Natural killer cell (primary cell): ENCODE results near the gene TSPAN33. TPM values are rescaled to one million over a fixed set of nuclear protein-coding genes. Genes with fewer than 3 reads are reported as not detected.
A peak's percentile ranks its signal among the peaks of the same experiment; 100 is the strongest.

Experiments
- ATAC-seq, 3 donors: fragments of 150-1000 bp in 2 of 3; fragments of 200-7000 bp in 1 of 3; cut with Tn5 transposase; 1 replicate in 1 of 3; 2 replicates in 2 of 3; pipeline ENCODE4 v1.10.0; 2021; ENCODE audit warnings: mild to moderate bottlenecking in 2 of 3, moderate library complexity in 2 of 3
- DNase-seq, 2 donors: peaks; one replicate each; pipeline versions ENCODE4 v3.0.0 to v3.0.0-alpha.2; 2013 to 2021; ENCODE audit warnings: mixed read lengths in 1 of 2
- H3K27ac ChIP-seq: one replicate; pipeline ENCODE4 v1.5.1; 2013; ENCODE audit warnings: mild to moderate bottlenecking, low read length
- H3K27me3 ChIP-seq: one replicate; pipeline ENCODE4 v1.6.1; 2013; ENCODE audit warnings: low read length; ENCODE audit not compliant: control insufficient read depth, insufficient read depth
- H3K36me3 ChIP-seq: one replicate; pipeline ENCODE4 v1.6.1; 2013; ENCODE audit warnings: low read length; ENCODE audit not compliant: control insufficient read depth, insufficient read depth
- H3K4me1 ChIP-seq: one replicate; pipeline ENCODE4 v1.6.1; 2013; ENCODE audit warnings: low read length; ENCODE audit not compliant: control insufficient read depth, insufficient read depth
- H3K4me3 ChIP-seq: one replicate; pipeline ENCODE4 v1.5.1; 2013; ENCODE audit warnings: low read length
- H3K9me3 ChIP-seq: one replicate; pipeline ENCODE4 v1.6.1; 2013; ENCODE audit warnings: low read length; ENCODE audit not compliant: control insufficient read depth, insufficient read depth
- H3K27ac Mint-ChIP-seq, 2 donors: one replicate each; pipeline ENCODE4 v1.8.0; 2022; ENCODE audit warnings: mild to moderate bottlenecking in 2 of 2, mixed read lengths in 2 of 2, moderate library complexity in 1 of 2
- H3K27me3 Mint-ChIP-seq, 2 donors: one replicate each; pipeline ENCODE4 v1.8.0; 2022; ENCODE audit warnings: low read depth in 2 of 2, mixed read lengths in 2 of 2
- H3K36me3 Mint-ChIP-seq: one replicate; pipeline ENCODE4 v1.8.0; 2022; ENCODE audit warnings: mixed read lengths
- H3K4me1 Mint-ChIP-seq, 2 donors: one replicate each; pipeline ENCODE4 v1.8.0; 2022; ENCODE audit warnings: mixed read lengths in 2 of 2
- H3K4me3 Mint-ChIP-seq: one replicate; pipeline ENCODE4 v1.8.0; 2022; ENCODE audit warnings: mild to moderate bottlenecking, moderate library complexity, mixed read lengths
- H3K9me3 Mint-ChIP-seq, 2 donors: one replicate each; pipeline ENCODE4 v1.8.0; 2022; ENCODE audit warnings: mixed read lengths in 2 of 2
- CTCF ChIP-seq: fragments of 200-600 bp; IDR thresholded peaks from one replicate; pipeline ENCODE4 v1.8.0; 2022; ENCODE audit warnings: antibody characterized with exemption
- WGBS: methylation state at CpG from one replicate; pipeline ENCODE4 v1.1.7; 2013; ENCODE audit warnings: missing lambda C conversion rate; ENCODE audit not compliant: insufficient coverage; 5-methylcytosine and 5-hydroxymethylcytosine counted together
- intact Hi-C: fragments of 100-400 bp; cut with micrococcal nuclease; formaldehyde crosslinking; loops from one replicate; pipeline ENCODE4 v1.14.2; 2022
- total RNA-seq, 4 donors: library from RNA; stranded (reverse); fragments of 120-200 nt in 1 of 4; gene quantifications; one replicate each; pipeline versions ENCODE4 v1.2.3 to v1.2.4, GENCODE V29; 2013 to 2022

Gene TSPAN33
- total RNA-seq, 3 donors from 2014 or later (not counting 1 experiment from before 2014, with no cell fraction given): 4.0 to 7.2 (median 5.1) TPM

DNA sequence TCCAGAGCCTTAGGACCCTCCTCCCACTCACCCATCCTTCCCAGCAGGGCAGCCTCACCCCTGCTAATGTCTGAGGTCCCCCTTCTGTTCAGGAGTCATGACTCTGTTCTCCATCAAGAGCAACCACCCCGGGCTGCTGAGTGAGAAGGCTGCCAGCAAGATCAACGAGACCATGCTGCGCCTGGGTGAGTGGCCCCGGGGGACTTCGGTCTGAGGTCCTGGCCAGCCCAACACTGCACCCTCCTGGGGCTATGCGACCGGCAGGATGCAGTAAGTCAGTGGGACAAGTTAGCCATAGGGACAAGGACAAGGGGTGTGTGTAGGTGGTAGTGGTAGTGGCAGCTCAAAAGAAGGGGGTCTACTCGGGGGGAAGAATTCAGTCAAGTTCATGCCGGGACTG is 64.2 kb downstream of the TSPAN33 start:
- H3K27me3 ChIP-seq: no peaks in the 10 kb centered on the region
- TF ChIP-seq CTCF: no peak

DNA sequence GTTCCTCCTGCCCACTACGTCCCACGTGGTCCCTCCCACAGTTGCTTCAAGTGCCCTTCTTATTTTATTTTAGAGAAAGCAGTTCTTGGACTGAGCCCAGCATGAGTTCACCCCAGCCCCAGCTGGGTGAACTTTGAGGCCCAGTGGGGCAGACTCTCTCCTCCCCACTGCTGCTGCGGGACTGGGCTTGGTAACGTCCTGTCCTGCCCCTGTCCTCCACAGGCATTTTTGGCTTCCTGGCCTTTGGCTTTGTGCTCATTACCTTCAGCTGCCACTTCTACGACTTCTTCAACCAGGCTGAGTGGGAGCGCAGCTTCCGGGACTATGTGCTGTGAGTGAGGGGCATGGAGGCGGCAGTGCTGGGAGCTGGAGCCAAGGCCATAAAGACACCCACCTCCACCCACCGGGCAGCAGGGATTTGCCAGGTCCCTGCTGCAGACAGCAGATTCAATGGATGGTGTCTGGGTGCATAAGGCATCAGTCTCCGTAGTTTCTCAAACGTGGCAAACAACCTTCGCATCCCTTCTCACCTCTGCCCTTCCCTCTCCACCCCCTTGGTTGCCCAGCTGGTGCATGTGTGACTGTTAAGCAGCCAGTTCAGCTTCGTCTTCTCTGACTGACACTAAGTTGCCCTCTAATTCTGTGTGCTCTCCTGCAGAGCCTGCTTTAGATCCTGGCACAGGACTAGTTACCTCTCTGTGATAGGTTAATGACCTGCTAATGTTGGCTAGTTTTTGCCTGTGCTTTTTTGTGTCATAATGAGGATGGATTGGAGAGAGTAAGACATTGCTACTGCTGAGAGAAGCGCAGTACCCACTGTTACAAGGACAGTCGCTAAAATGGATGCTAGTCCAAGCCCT is 64.8 kb downstream of the TSPAN33 start:
- WGBS: 94% methylated on average over 15 of the region's 15 CpGs
- Histone ChIP-seq H3K27me3 (no peaks in the 10 kb centered on the region), H3K4me1 (peaks cover 10% of the 10 kb centered on the region), H3K4me3 (no peak overlapping the region), H3K27ac (no peak overlapping the region), H3K36me3 (no peaks in the 10 kb centered on the region), H3K9me3 (no peaks in the 10 kb centered on the region)
- Mint-ChIP-seq H3K27me3 (peaks cover 6% of the 10 kb centered on the region in 2 donors), H3K36me3 (no peaks in the 10 kb centered on the region), H3K4me3 (no peak overlapping the region), H3K4me1 (no peaks in the 10 kb centered on the region), H3K27ac (no peak overlapping the region), H3K9me3 (no peaks in the 10 kb centered on the region)
- no peak for DNase-seq
- ATAC-seq: no peak
- intact Hi-C loops: no loop called here
- no peak for TF ChIP-seq CTCF

More for the DNA sequence above, 64.2 kb downstream of the TSPAN33 start:
- H3K4me1 Mint-ChIP-seq: no peaks in the 10 kb centered on the region
- ATAC-seq (no peak), DNase-seq (no peak)
- no peaks in the 10 kb centered on the region for H3K36me3 ChIP-seq
- no peaks in the 10 kb centered on the region for H3K9me3 Mint-ChIP-seq
- H3K4me3 ChIP-seq: no peak overlapping the region
- no peaks in the 10 kb centered on the region for H3K9me3 ChIP-seq
- peaks cover under 1 to 2% of the 10 kb centered on the region in 2 donors for H3K27me3 Mint-ChIP-seq
- intact Hi-C loops: no loop called here
- no peak overlapping the region for H3K4me3 Mint-ChIP-seq
- no peaks in the 10 kb centered on the region for H3K36me3 Mint-ChIP-seq
- no peak overlapping the region for H3K27ac Mint-ChIP-seq
- H3K27ac ChIP-seq: no peak overlapping the region
- peaks cover 10% of the 10 kb centered on the region for H3K4me1 ChIP-seq
- 89% methylated on average over 9 of the region's 9 CpGs for WGBS

DNA sequence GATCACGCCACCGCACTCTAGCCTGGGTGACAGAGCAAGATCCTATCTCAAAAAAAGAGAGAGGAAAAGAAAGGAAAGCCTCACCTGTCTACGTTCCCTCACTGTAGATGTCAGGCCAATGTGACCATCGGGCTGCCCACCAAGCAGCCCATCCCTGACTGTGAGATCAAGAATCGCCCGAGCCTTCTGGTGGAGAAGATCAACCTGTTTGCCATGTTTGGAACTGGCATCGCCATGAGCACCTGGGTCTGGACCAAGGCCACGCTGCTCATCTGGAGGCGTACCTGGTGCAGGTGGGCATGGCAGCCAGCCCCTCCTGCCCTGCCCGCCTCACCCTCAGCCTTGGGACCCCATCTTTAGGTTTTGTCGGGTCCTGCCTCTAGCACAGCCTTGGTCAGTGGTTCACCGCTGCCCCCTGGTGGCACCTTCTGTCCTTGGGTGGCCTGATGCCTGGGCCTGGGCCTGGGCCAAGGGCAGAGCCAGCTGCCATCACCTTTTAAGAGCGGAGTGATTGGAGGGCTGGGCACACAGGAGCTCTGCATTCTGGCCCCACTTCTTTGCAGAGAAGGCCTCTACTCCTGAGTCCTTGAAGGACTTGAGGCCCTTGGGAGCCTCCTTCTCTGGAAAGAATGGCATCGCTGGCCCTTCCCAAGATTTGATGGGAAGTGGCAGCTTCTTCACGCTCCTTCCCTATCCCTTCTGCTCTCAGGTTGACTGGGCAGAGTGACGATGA is 65.9 kb downstream of the TSPAN33 start:
- 77% methylated on average over 16 of the region's 16 CpGs for WGBS
- Histone ChIP-seq H3K9me3 (no peaks in the 10 kb centered on the region), H3K4me3 (no peak overlapping the region), H3K36me3 (no peaks in the 10 kb centered on the region), H3K4me1 (peaks cover 10% of the 10 kb centered on the region), H3K27me3 (no peaks in the 10 kb centered on the region), H3K27ac (no peak overlapping the region)
- H3K4me1 Mint-ChIP-seq: no peaks in the 10 kb centered on the region
- no peaks in the 10 kb centered on the region for H3K9me3 Mint-ChIP-seq
- H3K27me3 Mint-ChIP-seq: peaks cover 6% of the 10 kb centered on the region in 2 donors
- peak; percentile 52 to 72 for DNase-seq
- H3K27ac Mint-ChIP-seq: no peak overlapping the region
- H3K36me3 Mint-ChIP-seq: no peaks in the 10 kb centered on the region
- intact Hi-C loops: loop anchor here (2.0 kb wide), 1 partner anchor 46 kb away; no protein-coding TSS in a partner anchor
- ATAC-seq: peak; percentile 59 to 83 (median 73)
- peak; percentile 73 for TF ChIP-seq CTCF
- no peak overlapping the region for H3K4me3 Mint-ChIP-seq
